GM19452 (cell line): ENCODE data around the gene IFNA14.

ENCODE experiments used
- ATAC-seq: cut with Tn5 transposase; IDR thresholded peaks from one replicate; pipeline ENCODE4 v1.9.1; 2021; ENCODE audit not compliant: unreplicated experiment

The IFNA14 gene

DNA sequence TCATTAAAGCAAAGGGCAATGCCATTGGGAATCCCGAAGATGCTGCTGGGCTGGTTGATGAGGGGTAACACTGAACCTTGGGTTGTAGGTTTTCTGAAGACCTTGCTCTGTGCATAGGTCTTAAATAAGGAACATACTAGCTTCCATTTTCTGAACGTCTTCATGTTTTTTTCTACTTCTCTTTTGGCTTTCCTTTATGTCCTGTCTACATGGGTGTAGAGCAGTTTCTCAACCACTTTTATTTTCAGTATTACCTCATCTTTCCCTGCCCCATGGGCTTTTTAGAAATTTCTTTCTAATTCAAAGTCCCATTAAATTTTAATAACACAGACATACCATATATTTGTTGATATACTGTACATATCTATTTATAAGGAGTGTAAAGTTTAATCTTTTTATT is at the start of gene IFNA14:
TSS of gene IFNA14 (minus strand) at position 95 of the 400 bp plus-strand sequence. CDS start at position 25, 70 bp downstream.
- ATAC-seq: no peak

DNA sequence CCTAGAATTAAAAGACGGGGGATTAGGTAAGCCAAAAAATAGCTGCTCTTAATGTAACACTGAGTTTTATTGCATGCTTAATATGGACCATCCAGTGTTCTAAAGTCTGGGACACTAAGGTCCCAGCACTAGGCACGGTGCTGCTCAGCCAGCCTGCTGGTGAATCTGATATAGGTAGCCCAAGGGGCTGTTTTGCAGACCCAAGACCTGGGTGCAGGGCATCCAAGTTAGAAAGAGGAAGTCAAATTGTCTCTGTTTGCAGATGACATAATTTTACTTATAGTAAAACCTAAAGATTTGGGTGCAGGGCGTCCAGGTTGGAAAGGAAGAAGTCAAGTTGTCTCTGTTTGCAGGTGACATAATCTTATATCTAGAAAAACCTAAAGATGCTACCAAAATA is 47.5 kb upstream of the IFNA14 start:
- no peak for ATAC-seq

- ATAC-seq: no peak
Measured at GRCh38 chr9:21286659-21287058, 46.9 kb upstream of the IFNA14 start.

DNA sequence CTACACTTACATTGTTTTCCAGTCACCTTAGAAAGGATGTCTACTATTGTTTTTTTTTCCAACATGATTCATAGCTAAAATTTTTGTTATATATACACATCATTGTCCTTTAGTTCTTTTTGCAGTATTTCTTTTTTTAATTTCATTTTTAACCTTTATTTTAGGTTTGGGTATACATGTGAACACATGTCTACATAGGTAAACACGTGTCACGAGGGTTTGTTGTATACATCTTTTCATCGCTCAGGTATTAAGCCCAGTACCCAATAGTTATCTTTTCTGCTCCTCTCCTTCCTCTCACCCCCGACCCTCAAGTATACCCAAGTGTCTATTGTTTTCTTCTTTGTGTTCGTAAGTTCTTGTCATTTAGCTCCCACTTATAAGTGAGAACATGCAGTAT is 46.3 kb upstream of the IFNA14 start:
- ATAC-seq: no peak

DNA sequence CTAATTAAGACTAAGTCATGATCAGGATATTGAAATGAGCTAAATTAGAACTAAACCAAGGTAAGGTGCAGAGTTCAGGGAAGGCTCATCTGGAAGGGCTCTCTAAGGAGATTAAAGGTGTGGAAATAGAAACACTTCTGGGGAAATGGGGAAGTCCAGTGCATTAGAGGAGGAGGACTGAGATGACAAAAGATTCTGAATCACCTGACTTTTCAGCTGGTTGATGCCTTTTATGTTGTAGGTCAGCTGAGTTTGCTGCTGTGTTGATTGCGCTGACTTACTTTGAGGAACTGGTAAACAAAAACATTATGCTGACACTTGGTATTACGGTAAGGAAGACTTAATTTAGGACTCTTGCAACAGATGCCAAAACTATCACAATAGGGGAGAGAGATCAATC is 41.5 kb upstream of the IFNA14 start:
- ATAC-seq: no peak

- no peak for ATAC-seq
Measured at GRCh38 chr9:21268347-21268657, 28.5 kb upstream of the IFNA14 start.

DNA sequence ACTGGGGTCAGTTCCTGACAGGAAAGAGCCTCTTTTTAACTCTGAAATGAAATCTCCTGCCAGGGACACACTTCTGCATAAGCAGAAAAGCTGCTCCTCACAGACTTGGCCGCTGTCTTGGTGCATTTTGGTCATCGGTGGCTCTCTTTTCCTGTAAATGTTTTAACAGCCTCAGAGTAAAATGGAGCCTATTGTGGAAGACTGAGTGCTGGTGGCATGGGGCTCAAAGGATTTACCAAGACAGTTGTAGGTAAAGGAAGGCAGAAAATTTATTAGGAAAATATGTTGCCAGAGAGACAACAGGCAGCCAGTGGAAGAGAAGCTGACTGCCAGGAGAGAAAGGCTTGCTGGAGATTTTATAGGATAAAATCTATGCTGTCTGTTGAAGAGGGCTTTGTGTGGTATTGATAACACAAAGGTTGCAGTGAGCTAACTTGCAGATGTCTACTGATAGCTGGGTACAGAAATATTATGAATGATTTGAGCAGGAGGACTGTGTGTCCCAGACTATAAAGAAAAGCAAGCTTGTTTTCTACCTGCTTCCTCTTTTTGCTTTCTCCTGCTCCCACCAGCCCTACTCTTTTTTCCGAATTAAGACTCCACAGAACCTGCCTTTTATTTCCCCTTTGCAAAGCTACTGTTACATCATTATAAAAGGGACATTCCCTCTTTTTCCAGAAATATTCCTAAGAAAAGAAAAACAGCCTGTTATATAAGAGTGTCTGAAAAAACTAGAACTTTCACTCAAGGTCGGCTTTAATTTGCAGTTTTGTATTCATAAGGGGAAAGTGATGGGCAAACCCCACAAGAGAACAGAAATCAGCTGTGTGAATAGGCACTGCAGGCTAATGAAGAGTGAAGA is 27.9 kb upstream of the IFNA14 start:
- ATAC-seq: peak; percentile 62

DNA sequence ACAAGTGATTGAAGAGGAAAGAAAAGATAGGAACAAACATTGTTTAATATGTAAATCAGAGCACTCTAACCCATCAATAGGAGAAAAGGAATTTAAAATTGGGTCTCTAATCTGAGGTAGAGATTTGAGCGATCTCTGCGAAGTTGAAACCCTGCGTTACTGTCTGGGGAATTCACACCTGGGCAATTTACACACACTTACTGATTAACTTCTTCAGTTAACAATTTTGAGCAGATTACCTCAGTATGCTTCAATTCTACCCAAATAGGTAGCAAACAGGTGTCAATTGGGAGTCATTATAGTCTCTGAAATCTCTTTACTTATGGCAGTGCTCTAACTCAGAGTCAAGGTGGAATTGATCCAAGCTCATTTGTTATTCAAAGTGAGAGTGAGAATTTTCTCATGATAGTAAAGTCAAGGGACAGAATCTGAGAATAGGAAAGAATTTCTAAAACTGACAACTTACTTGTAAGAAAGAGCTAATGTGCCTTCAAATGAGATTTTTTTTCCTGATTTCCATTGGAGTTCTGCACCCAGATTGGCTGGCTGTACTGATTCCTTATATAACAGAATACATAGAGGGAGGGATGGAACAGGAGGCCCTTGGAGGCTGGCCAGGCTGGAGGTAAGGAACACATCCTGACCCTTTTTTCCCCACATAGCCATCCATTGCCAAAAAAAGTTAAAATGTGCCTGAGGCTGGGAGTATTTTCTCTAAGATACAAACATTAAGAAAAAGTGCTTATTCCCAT is 27.1 kb upstream of the IFNA14 start:
- peak; percentile 48 for ATAC-seq

- no peak for ATAC-seq
Measured at GRCh38 chr9:21265421-21266189, 25.8 kb upstream of the IFNA14 start.

DNA sequence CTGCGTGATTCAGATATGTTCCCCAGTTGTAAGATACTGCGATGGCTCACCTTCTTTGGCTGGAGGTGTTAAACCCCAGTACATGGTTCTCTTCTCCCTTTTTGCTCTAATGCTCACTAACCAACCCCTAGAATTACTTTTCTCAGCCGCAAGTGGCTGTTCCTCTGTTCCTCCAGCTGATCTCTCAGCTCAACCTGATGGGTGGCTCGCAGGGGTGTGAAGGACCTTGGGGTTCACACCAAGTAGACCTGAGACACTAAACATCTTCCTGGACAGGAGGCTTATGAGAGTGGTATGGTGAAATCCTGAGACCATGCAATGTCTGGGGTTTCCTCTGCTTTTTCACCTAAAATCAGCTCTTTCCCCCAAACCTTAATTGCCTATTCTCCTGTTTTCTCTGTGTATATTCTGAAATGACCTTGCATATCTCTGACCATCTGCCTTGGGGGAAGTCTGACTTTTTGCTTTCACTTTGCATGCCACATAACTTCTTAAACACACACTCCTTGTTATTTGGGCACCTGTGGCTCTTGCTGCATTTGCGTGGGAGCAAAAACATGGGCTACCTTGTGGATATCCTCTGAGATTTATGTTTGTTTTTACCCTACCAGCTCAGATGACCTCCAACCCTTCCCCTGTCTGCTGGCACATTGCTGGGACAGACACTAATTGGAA is 15.9 kb upstream of the IFNA14 start:
- no peak for ATAC-seq

DNA sequence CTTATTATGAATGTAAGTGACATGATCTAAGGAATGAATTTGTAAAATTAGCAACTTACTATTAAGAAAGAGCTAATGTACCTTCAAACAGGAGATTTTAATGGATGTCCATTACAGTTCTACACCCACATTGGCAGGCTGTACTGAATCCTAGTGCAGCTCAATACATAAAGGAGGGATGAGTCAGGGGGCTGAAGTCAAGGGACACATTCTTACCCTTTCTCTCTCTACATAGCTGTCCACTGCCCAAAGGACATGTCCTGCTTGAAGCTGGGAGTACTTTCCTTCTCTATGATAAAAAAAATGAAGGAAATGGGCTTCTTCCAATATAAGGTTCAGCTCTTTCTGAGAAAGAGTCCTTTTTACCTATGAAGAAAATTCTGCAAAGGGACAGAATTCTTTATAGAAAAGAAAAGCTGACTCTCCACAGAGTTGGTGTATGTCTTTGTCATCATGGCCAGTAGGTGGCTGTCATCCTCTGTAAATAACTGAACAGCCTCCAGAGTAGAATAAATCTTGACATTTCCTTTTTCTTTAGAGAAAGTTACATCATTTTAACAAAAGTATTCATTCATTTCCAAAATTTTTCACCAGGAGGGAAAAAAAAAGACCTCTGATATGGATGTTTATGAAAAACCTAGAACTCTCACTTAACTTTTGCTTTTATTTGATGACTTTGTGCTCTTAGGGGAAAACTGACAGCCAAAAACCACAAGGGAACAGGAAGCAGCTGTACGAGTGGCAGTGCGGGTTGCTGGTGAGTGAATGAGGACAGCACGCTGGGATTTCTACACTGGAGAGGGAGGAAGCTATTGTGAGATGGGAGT is 13.1 kb upstream of the IFNA14 start:
- peak; percentile 81 for ATAC-seq

GRCh38 chr9:21251638-21252037 is 11.8 kb upstream of the IFNA14 start:
- no peak for ATAC-seq

DNA sequence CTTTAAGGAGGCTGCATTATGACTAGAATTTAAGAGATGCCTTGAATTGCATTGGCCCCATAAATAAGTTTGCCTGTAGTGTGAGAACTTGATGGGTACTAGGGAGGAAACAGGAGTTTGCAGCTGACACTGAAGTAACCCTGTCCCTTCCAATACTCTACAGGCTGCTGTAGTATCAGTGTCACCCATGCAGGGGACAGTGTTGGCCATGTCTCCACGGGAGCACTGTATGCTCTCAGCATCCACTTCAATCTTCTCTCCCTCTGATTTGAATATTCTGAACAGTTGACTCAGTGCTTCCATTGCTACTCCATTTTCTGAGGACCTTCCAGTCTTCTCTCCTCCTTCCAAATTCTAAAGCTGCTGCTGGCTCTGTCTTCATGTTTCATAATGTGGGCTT is 11.4 kb upstream of the IFNA14 start:
- ATAC-seq: no peak

- no peak for ATAC-seq
Measured at GRCh38 chr9:21244836-21245235, 5.0 kb upstream of the IFNA14 start.

DNA sequence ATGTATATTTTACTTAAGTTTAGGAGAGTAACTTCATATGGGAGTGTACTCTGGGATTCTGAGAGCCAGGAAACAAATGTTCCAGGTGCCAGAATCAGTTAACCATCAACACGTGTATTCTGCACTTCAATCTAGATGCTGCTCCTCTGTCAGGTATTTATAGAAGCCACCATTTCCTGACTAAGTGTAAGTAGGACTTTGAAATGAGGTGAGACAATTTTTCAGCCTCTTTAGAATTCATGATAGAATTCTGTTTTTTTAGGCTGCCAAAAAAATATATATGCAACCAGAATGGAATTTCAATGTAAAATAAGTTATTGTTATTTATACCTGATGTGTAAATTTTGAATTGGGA is 3.5 kb downstream of the IFNA14 start:
- ATAC-seq: peak; percentile 22

DNA sequence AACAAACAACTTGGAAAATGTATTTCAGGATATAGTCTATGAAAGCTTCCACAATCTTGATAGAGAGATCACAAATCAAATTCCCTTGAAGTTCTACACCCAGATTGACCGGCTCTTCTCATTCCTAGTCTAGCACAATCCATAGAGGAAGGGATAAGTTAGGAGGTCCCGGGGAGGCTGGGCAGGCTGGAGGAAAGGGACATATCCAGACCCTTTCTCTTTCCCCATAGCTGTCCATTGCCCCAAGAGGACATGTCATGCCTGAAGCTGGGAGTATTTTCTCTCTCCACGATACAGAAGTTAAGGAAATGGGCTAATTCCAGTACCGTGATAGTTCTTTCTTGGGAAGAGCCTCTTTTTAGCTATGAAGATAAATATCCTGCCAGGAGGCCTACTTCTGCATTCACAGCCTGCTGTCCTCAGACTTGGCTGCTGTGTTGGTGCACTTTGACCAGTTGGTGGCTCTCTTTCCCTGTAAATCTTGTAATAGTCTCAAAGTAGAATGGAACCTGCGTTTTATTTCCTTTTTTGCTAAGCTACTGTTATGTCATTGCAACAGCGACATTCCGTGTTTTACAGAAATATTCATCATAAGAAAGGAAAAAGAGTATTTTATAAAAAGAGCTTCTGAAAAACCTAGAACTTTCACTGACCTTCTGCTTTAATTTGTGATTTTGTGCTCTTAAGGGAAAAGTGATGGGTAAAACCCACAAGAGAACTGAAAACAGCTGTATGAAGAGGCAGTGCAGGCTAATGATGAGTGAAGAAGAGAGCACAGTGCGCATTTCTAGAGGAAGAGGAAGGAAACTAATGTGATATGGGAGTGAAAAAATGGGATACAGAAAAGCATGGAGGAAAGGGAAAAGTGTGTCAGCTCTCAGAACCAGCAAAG is 4.1 kb downstream of the IFNA14 start:
- ATAC-seq: peak; percentile 80

GRCh38 chr9:21234153-21234687 is 5.6 kb downstream of the IFNA14 start:
- no peak for ATAC-seq

DNA sequence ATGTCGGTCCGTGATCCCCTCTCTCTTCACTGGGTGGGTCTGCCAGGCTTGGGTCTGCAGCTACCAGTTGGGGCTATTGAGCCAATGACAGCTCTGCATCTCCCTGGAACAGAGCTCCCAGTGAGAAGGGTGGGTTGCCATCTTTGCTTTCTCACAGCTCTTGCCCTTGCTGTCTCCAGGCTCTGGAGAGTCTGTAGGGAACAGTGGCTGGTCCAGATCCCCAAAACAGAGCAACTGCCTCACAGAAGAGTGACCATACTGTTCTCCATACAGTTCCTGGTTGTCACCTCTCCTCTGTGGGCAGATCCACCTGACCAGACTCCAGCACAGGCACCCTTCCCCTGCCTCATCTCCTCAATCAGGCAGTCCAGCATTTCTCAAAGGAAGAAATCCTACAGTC is 6.5 kb downstream of the IFNA14 start:
- ATAC-seq: no peak

- ATAC-seq: no peak
Measured at GRCh38 chr9:21228122-21228521, 11.7 kb downstream of the IFNA14 start, which contains the start of gene IFNA17. Gene IFNA17 (minus strand): TSS chr9:21228222. CDS start chr9:21228173, 49 bp downstream.
